Trophoblast cell (in vitro differentiated cells and primary cell): ENCODE data around the gene SLC30A9.

Source experiments
- DNase-seq, 2 donors: peaks; one replicate each; pipeline ENCODE4 v3.0.0-alpha.2; 2016
- H2AFZ ChIP-seq: 2 replicates; pipeline ENCODE4 v1.6.1; 2013; ENCODE audit warnings: low read length, moderate library complexity, mild to moderate bottlenecking; ENCODE audit not compliant: insufficient read depth, poor library complexity
- H2AK5ac ChIP-seq: 2 replicates; pipeline ENCODE4 v1.6.1; 2013; ENCODE audit warnings: mild to moderate bottlenecking, low read length
- H2BK120ac ChIP-seq: 2 replicates; pipeline ENCODE4 v1.6.1; 2013; ENCODE audit warnings: low read length, mild to moderate bottlenecking, moderate library complexity; ENCODE audit not compliant: insufficient read depth, poor library complexity
- H2BK12ac ChIP-seq: 2 replicates; pipeline ENCODE4 v1.6.1; 2013; ENCODE audit warnings: mild to moderate bottlenecking, low read length, moderate library complexity
- H2BK5ac ChIP-seq: 2 replicates; pipeline ENCODE4 v1.6.1; 2013; ENCODE audit warnings: low read length, low read depth, moderate library complexity, mild to moderate bottlenecking; ENCODE audit not compliant: poor library complexity
- H3K14ac ChIP-seq: 2 replicates; pipeline ENCODE4 v1.6.1; 2013; ENCODE audit warnings: mild to moderate bottlenecking, low read length
- H3K18ac ChIP-seq: 2 replicates; pipeline ENCODE4 v1.6.1; 2013; ENCODE audit warnings: mild to moderate bottlenecking, low read length
- H3K23ac ChIP-seq: 2 replicates; pipeline ENCODE4 v1.6.1; 2013; ENCODE audit warnings: low read length
- H3K27ac ChIP-seq: 2 replicates; pipeline ENCODE4 v1.5.1; 2013; ENCODE audit warnings: low read depth, mild to moderate bottlenecking, inconsistent platforms, low read length, moderate library complexity
- H3K27me3 ChIP-seq: 2 replicates; pipeline ENCODE4 v1.6.1; 2013; ENCODE audit warnings: inconsistent platforms, mild to moderate bottlenecking, low read length, moderate library complexity; ENCODE audit not compliant: insufficient read depth
- H3K36me3 ChIP-seq, 2 experiments: 1 replicate in 1 of 2; 2 replicates in 1 of 2; pipeline ENCODE4 v1.6.1; 2013; ENCODE audit warnings: low read length in 2 of 2, mild to moderate bottlenecking in 2 of 2, moderate library complexity in 1 of 2; ENCODE audit not compliant: insufficient read depth in 2 of 2, control insufficient read depth in 1 of 2
- H3K4ac ChIP-seq: 2 replicates; pipeline ENCODE4 v1.6.1; 2013; ENCODE audit warnings: low read depth, mild to moderate bottlenecking, low read length, moderate library complexity
- H3K4me1 ChIP-seq, 2 experiments: 1 replicate in 1 of 2; 2 replicates in 1 of 2; pipeline ENCODE4 v1.6.1; 2013; ENCODE audit warnings: low read length in 2 of 2, mild to moderate bottlenecking in 2 of 2, moderate library complexity in 1 of 2; ENCODE audit not compliant: insufficient read depth in 2 of 2, control insufficient read depth in 1 of 2
- H3K4me2 ChIP-seq: 2 replicates; pipeline ENCODE4 v1.6.1; 2013; ENCODE audit warnings: inconsistent platforms, mild to moderate bottlenecking, low read length, moderate library complexity
- H3K4me3 ChIP-seq: 2 replicates; pipeline ENCODE4 v1.5.1; 2013; ENCODE audit warnings: mild to moderate bottlenecking, low read depth, low read length, inconsistent platforms
- H3K79me1 ChIP-seq: one replicate; pipeline ENCODE4 v1.6.1; 2013; ENCODE audit warnings: low read length
- H3K79me2 ChIP-seq: 2 replicates; pipeline ENCODE4 v1.6.1; 2013; ENCODE audit warnings: low read length, mild to moderate bottlenecking; ENCODE audit not compliant: control insufficient read depth, insufficient read depth, poor library complexity
- H3K9ac ChIP-seq: 2 replicates; pipeline ENCODE4 v1.6.1; 2013; ENCODE audit warnings: mild to moderate bottlenecking, low read length
- H3K9me3 ChIP-seq: 2 replicates; pipeline ENCODE4 v1.6.1; 2013; ENCODE audit warnings: low read depth, mild to moderate bottlenecking, control low read depth, inconsistent platforms, low read length; ENCODE audit not compliant: insufficient read depth
- H4K12ac ChIP-seq: 2 replicates; pipeline ENCODE4 v1.6.1; 2013; ENCODE audit warnings: low read depth, mild to moderate bottlenecking, low read length, moderate library complexity
- H4K8ac ChIP-seq: 2 replicates; pipeline ENCODE4 v1.6.1; 2013; ENCODE audit warnings: low read depth, mild to moderate bottlenecking, low read length, moderate library complexity
- H4K91ac ChIP-seq: one replicate; pipeline ENCODE4 v1.6.1; 2013; ENCODE audit warnings: low read depth, mild to moderate bottlenecking, low read length, moderate library complexity
- WGBS: extraction: QIAGEN DNeasy Blood & Tissue Kit; methylation state at CpG from one replicate; pipeline ENCODE4 v1.1.7; 2013; ENCODE audit warnings: missing lambda C conversion rate; ENCODE audit not compliant: insufficient read length, insufficient coverage; ENCODE audit errors: extremely low coverage; 5-methylcytosine and 5-hydroxymethylcytosine counted together

Gene SLC30A9

GRCh38 chr4:41967392-41967791, 22.9 kb upstream of the SLC30A9 start:
- no peaks in the 10 kb centered on the region for H3K36me3 ChIP-seq
- H3K4ac ChIP-seq: no peak overlapping the region
- H4K8ac ChIP-seq: no peak overlapping the region
- no peaks in the 10 kb centered on the region for H3K27me3 ChIP-seq
- H3K4me2 ChIP-seq: no peak overlapping the region
- no peak overlapping the region for H2BK120ac ChIP-seq
- H3K79me1 ChIP-seq: no peaks in the 10 kb centered on the region
- H3K4me3 ChIP-seq: no peak overlapping the region
- H3K79me2 ChIP-seq: no peaks in the 10 kb centered on the region
- H3K14ac ChIP-seq: no peak overlapping the region
- H3K27ac ChIP-seq: no peak overlapping the region
- H3K23ac ChIP-seq: no peak overlapping the region
- H3K9me3 ChIP-seq: peaks cover 5% of the 10 kb centered on the region
- no peak overlapping the region for H4K12ac ChIP-seq
- no peak overlapping the region for H2AK5ac ChIP-seq
- no peak overlapping the region for H2BK12ac ChIP-seq
- WGBS: no CpG with 5 or more reads among the region's 2 CpGs
- no peak overlapping the region for H3K18ac ChIP-seq
- no peak overlapping the region for H2BK5ac ChIP-seq
- no peaks in the 10 kb centered on the region for H3K4me1 ChIP-seq
- no peak overlapping the region for H2AFZ ChIP-seq
- no peak for DNase-seq
- no peak overlapping the region for H4K91ac ChIP-seq
- H3K9ac ChIP-seq: no peak overlapping the region

GRCh38 chr4:41969671-41970070, 20.7 kb upstream of the SLC30A9 start:
- no peak overlapping the region for H3K4me2 ChIP-seq
- DNase-seq: no peak

GRCh38 chr4:41975341-41975740, 15.0 kb upstream of the SLC30A9 start:
- H3K27me3 ChIP-seq: no peaks in the 10 kb centered on the region
- H3K4me1 ChIP-seq: no peaks in the 10 kb centered on the region
- no peak overlapping the region for H3K14ac ChIP-seq
- no peak overlapping the region for H4K12ac ChIP-seq
- no peak overlapping the region for H4K8ac ChIP-seq
- H2BK12ac ChIP-seq: no peak overlapping the region
- H2AFZ ChIP-seq: no peak overlapping the region
- no peak overlapping the region for H3K4me3 ChIP-seq
- no peaks in the 10 kb centered on the region for H3K79me2 ChIP-seq
- H3K36me3 ChIP-seq: no peaks in the 10 kb centered on the region
- H2BK120ac ChIP-seq: no peak overlapping the region
- no peak overlapping the region for H3K4ac ChIP-seq
- H4K91ac ChIP-seq: no peak overlapping the region
- no peaks in the 10 kb centered on the region for H3K79me1 ChIP-seq
- H2AK5ac ChIP-seq: no peak overlapping the region
- H3K27ac ChIP-seq: no peak overlapping the region
- no peak overlapping the region for H3K18ac ChIP-seq
- H2BK5ac ChIP-seq: no peak overlapping the region
- no peaks in the 10 kb centered on the region for H3K9me3 ChIP-seq
- DNase-seq: no peak
- H3K4me2 ChIP-seq: no peak overlapping the region
- WGBS: no CpG with 5 or more reads among the region's 1 CpG
- H3K9ac ChIP-seq: no peak overlapping the region
- H3K23ac ChIP-seq: no peak overlapping the region

More at GRCh38 chr4:41969671-41970070, 20.7 kb upstream of the SLC30A9 start:
- Histone ChIP-seq H4K91ac (no peak overlapping the region), H3K79me2 (no peaks in the 10 kb centered on the region), H2AK5ac (no peak overlapping the region), H3K14ac (no peak overlapping the region), H3K36me3 (no peaks in the 10 kb centered on the region), H3K9me3 (peaks cover 5% of the 10 kb centered on the region), H4K8ac (no peak overlapping the region), H3K27ac (no peak overlapping the region), H3K79me1 (no peaks in the 10 kb centered on the region), H3K27me3 (no peaks in the 10 kb centered on the region), H3K18ac (no peak overlapping the region), H3K4me1 (no peaks in the 10 kb centered on the region), H2BK5ac (no peak overlapping the region), H4K12ac (no peak overlapping the region), H3K4me3 (no peak overlapping the region), H2BK120ac (no peak overlapping the region), H2AFZ (no peak overlapping the region), H3K9ac (no peak overlapping the region), H2BK12ac (no peak overlapping the region), H3K4ac (no peak overlapping the region), H3K23ac (no peak overlapping the region)

- Histone ChIP-seq H3K4me2 (no peak overlapping the region), H2BK120ac (no peak overlapping the region), H3K14ac (no peak overlapping the region), H2BK12ac (no peak overlapping the region), H4K8ac (no peak overlapping the region), H2BK5ac (no peak overlapping the region), H3K4me1 (no peaks in the 10 kb centered on the region), H3K4ac (no peak overlapping the region), H3K79me2 (no peaks in the 10 kb centered on the region), H3K9ac (no peak overlapping the region), H3K9me3 (no peaks in the 10 kb centered on the region), H3K36me3 (no peaks in the 10 kb centered on the region), H3K18ac (no peak overlapping the region), H3K27ac (no peak overlapping the region), H2AFZ (no peak overlapping the region), H4K12ac (no peak overlapping the region), H2AK5ac (no peak overlapping the region), H3K23ac (no peak overlapping the region), H4K91ac (no peak overlapping the region), H3K79me1 (no peaks in the 10 kb centered on the region), H3K27me3 (no peaks in the 10 kb centered on the region), H3K4me3 (no peak overlapping the region)
- DNase-seq: no peak
- WGBS: no CpG with 5 or more reads among the region's 1 CpG
These were observed 13.4 kb upstream of the SLC30A9 start for GRCh38 chr4:41976775-41977516.
